Gastroesophageal sphincter (tissue), 4 donors: ENCODE measurements around the gene CADPS2. TPM values are rescaled to one million over a fixed set of nuclear protein-coding genes. Genes with fewer than 3 reads are reported as not detected.

Experiments used
- ATAC-seq: fragments of 150-250 bp; one replicate; pipeline ENCODE4 v1.9.1; 2016; ENCODE audit warnings: mild to moderate bottlenecking, moderate library complexity
- H3K27ac ChIP-seq, 4 donors: fragments of 200-600 bp; sonication (generic) in 3 of 4; 1 replicate in 3 of 4; 2 replicates in 1 of 4; pipeline ENCODE4 v1.5.1; 2016 to 2019
- H3K27me3 ChIP-seq: fragments of 200-600 bp; sonication (generic); one replicate; pipeline ENCODE4 v1.5.1; 2019
- H3K36me3 ChIP-seq, 2 donors: fragments of 200-600 bp; sonication (generic); one replicate each; pipeline ENCODE4 v1.5.1; 2019; ENCODE audit warnings: control low read depth in 1 of 2
- H3K4me1 ChIP-seq, 3 donors: fragments of 200-600 bp; sonication (generic); 1 replicate in 2 of 3; 2 replicates in 1 of 3; pipeline ENCODE4 v1.5.1; 2016 to 2019; ENCODE audit warnings: control low read depth in 2 of 3
- H3K4me3 ChIP-seq, 2 donors: fragments of 200-600 bp; sonication (generic); one replicate each; pipeline ENCODE4 v1.5.1; 2019; ENCODE audit warnings: mild to moderate bottlenecking in 1 of 2, moderate library complexity in 1 of 2
- H3K9me3 ChIP-seq, 3 donors: fragments of 200-600 bp; sonication (generic); one replicate each; pipeline ENCODE4 v1.5.1; 2017 to 2019; ENCODE audit warnings: control low read depth in 2 of 3
- EP300 ChIP-seq: sonication (generic); formaldehyde crosslinking; IDR thresholded peaks from one replicate; pipeline ENCODE4 v1.6.1; 2017; ENCODE audit warnings: antibody characterized with exemption, mild to moderate bottlenecking
- POLR2A ChIP-seq, 2 donors: fragments of 450-650 bp; IDR thresholded peaks; one replicate each; pipeline ENCODE4 v1.6.1; 2017; ENCODE audit warnings: antibody characterized with exemption in 2 of 2, mild to moderate bottlenecking in 2 of 2, moderate library complexity in 1 of 2
- POLR2AphosphoS5 ChIP-seq: sonication (generic); formaldehyde crosslinking; IDR thresholded peaks from one replicate; pipeline ENCODE4 v1.6.1; 2017; ENCODE audit warnings: antibody characterized with exemption
- WGBS, 2 donors: methylation state at CpG; one replicate each; pipeline ENCODE4 v1.1.5; 2018; ENCODE audit warnings: low coverage in 1 of 2; 5-methylcytosine and 5-hydroxymethylcytosine counted together
- total RNA-seq, 4 donors: library from RNA; depleted of rRNA; stranded (reverse); fragments of >200 nt; gene quantifications; one replicate each; pipeline ENCODE4 v1.1.0, GENCODE V29; 2016
- TF ChIP-seq, protein P1 (sequence below), 4 experiments: fragments of 200-600 bp in 2 of 4; fragments of 450-650 bp in 2 of 4; sonication (generic) in 1 of 4; IDR thresholded peaks; one replicate each; pipeline ENCODE4 v1.5.1; 2017 to 2019; ENCODE audit warnings: antibody characterized with exemption in 4 of 4, mild to moderate bottlenecking in 2 of 4, moderate library complexity in 2 of 4

CADPS2 gene
- total RNA-seq, 4 donors from 2014 or later: 20.3 to 205 (median 138) TPM

DNA sequence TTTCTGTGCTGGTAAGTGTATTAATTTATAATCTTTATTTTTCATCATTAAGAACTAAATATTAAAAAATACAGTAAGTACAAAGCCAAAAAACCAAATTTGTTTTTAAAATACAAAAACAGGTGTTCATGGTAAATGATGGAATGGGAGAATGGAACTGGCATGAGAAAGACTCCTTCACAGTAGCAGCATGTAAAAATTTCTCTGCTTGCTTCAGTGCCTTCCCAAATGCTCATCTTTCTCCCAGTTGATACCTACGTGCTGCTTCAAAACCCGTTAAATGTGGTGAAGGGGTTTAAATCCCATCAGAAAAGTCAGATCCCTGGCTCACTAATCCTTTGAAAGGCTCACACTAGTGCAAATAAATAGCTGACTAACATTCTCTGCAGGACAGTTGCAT is 191.6 kb downstream of the CADPS2 start:
- WGBS, 2 donors: 94% methylated on average over 2 of the region's 2 CpGs; no CpG with 5 or more reads in 1 of the 2 donors
- no peaks in the 10 kb centered on the region for H3K4me1 ChIP-seq
- no peak for ATAC-seq
- TF ChIP-seq EP300 (no peak), POLR2AphosphoS5 (no peak), POLR2A (IDR thresholded peaks at IDR 0.05) (no peak)
- TF ChIP-seq, protein P1, sequence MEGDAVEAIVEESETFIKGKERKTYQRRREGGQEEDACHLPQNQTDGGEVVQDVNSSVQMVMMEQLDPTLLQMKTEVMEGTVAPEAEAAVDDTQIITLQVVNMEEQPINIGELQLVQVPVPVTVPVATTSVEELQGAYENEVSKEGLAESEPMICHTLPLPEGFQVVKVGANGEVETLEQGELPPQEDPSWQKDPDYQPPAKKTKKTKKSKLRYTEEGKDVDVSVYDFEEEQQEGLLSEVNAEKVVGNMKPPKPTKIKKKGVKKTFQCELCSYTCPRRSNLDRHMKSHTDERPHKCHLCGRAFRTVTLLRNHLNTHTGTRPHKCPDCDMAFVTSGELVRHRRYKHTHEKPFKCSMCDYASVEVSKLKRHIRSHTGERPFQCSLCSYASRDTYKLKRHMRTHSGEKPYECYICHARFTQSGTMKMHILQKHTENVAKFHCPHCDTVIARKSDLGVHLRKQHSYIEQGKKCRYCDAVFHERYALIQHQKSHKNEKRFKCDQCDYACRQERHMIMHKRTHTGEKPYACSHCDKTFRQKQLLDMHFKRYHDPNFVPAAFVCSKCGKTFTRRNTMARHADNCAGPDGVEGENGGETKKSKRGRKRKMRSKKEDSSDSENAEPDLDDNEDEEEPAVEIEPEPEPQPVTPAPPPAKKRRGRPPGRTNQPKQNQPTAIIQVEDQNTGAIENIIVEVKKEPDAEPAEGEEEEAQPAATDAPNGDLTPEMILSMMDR (IDR thresholded peaks at IDR 0.05): no peak
- H3K27ac ChIP-seq: no peak overlapping the region
- no peaks in the 10 kb centered on the region for H3K27me3 ChIP-seq
- H3K36me3 ChIP-seq: no peaks in the 10 kb centered on the region
- H3K4me3 ChIP-seq: no peak overlapping the region
- no peaks in the 10 kb centered on the region for H3K9me3 ChIP-seq

DNA sequence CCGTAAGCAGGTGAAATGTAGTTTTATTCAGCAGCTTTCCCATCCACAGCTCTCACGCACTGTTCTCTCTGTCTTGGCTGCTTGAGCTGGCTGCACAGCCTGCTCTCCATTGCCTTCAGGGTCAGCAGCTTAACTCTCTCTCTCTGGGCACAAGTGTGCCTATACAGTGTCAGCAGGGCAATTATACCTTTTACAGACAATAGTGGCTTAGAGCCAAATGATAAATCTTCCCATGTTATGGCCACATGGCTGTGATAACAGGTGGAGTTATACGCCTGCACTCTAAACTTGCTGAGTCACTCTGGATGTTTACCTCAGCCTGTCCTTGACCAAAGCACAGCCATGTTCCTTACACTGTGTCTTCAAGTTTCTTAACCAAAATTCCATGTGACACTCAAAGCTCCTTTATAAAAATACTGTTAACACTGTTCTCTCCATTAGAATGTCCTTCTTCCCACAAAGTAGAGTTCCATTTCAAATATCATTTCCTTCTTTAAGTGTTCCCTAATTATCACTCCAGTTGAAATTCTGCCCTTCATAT is 193.4 kb downstream of the CADPS2 start:
- no peak for ATAC-seq
- WGBS, 2 donors: 92 to 100% methylated on average over 2 of the region's 3 CpGs
- H3K27me3 ChIP-seq: no peaks in the 10 kb centered on the region
- H3K4me1 ChIP-seq: no peaks in the 10 kb centered on the region
- H3K9me3 ChIP-seq: no peaks in the 10 kb centered on the region
- no peak overlapping the region for H3K27ac ChIP-seq
- no peaks in the 10 kb centered on the region for H3K36me3 ChIP-seq
- no peak overlapping the region for H3K4me3 ChIP-seq
- TF ChIP-seq POLR2A (IDR thresholded peaks at IDR 0.05) (no peak), POLR2AphosphoS5 (no peak), EP300 (no peak)
- TF ChIP-seq, protein P1 (IDR thresholded peaks at IDR 0.05): no peak

DNA sequence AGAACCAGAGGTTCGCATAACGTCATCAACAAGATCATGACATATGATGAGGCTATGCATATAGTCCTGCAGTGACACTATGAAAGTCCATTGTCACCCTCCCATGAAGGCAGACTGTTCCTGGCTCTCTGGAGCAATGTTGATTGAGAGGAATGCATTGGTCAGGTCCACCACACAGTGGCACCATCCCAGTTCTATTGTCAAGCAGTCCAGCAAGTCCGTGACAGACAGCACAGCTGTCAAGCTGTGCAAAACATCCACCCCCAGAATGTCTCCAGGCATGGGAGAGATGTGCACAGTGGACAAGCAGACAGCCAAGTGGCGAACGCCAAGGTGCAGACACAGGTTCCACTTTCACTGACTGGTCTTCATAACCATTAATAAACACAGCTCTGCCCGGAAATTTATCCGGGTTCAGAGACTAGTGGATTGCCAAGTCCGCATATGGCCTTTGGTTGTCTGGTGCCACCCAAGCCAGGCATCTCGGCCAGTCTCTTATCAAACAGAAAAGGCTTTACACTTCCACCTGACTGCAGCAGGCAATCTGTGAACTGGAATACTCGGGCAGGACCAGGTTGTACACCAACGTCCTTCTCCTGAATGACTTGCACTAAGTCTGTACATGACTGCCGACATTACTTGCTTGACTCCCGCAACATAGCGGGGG is 194.6 kb downstream of the CADPS2 start:
- no peaks in the 10 kb centered on the region for H3K36me3 ChIP-seq
- TF ChIP-seq, protein P1 (IDR thresholded peaks at IDR 0.05): no peak
- TF ChIP-seq EP300 (no peak), POLR2AphosphoS5 (no peak), POLR2A (IDR thresholded peaks at IDR 0.05) (no peak)
- H3K9me3 ChIP-seq: no peaks in the 10 kb centered on the region
- no peak for ATAC-seq
- no peak overlapping the region for H3K4me3 ChIP-seq
- no peak overlapping the region for H3K27ac ChIP-seq
- H3K27me3 ChIP-seq: no peaks in the 10 kb centered on the region
- 93 to 100% methylated on average over 3 to 10 of the region's 14 CpGs for WGBS, 2 donors
- H3K4me1 ChIP-seq: no peaks in the 10 kb centered on the region

DNA sequence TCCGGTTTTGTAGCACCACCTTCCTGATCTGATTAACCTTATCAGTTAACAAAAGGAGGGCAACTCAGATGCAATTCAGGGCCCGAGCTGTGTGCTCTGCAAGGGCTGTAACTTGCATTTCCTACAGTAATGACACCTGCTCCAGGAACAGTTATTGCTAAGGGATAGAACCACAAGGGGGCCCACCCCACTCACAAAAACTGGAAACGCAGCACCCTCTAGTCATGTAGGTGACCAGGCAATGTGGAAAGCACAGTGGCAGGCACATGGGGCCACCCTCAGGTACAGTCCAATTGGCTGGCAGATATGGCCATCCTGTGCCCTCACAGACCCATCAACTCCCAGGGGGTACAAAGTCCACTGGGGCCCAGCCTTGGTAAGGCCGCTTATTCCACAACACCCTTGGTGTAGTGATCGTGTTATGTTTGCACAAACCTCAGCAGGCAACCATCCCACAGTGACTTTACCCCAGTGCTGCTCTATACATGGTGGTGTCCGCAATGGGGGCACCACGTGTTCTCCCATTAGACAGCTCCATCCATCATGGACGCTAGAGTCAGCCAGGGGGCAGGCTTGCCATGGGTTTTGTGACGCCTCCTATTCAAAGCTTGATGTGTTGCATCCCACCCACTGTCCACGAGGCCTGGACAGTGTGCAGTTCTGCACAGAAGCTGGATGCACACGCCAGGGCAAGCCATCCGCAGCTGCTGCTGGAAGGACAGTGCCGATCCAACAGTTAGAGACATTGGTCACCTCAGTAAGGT is 196.7 kb downstream of the CADPS2 start:
- H3K4me3 ChIP-seq: no peak overlapping the region
- no peak overlapping the region for H3K27ac ChIP-seq
- H3K9me3 ChIP-seq: no peaks in the 10 kb centered on the region
- no peaks in the 10 kb centered on the region for H3K36me3 ChIP-seq
- TF ChIP-seq POLR2AphosphoS5 (no peak), POLR2A (IDR thresholded peaks at IDR 0.05) (no peak), EP300 (no peak)
- TF ChIP-seq, protein P1 (IDR thresholded peaks at IDR 0.05): no peak
- H3K27me3 ChIP-seq: no peaks in the 10 kb centered on the region
- no peaks in the 10 kb centered on the region for H3K4me1 ChIP-seq
- no peak for ATAC-seq
- 93% methylated on average over 5 of the region's 13 CpGs; no CpG with 5 or more reads in 1 of the 2 donors for whole genome bisulfite sequencing, 2 donors
